ENCODE results near the gene EHF.

Gene EHF

DNA sequence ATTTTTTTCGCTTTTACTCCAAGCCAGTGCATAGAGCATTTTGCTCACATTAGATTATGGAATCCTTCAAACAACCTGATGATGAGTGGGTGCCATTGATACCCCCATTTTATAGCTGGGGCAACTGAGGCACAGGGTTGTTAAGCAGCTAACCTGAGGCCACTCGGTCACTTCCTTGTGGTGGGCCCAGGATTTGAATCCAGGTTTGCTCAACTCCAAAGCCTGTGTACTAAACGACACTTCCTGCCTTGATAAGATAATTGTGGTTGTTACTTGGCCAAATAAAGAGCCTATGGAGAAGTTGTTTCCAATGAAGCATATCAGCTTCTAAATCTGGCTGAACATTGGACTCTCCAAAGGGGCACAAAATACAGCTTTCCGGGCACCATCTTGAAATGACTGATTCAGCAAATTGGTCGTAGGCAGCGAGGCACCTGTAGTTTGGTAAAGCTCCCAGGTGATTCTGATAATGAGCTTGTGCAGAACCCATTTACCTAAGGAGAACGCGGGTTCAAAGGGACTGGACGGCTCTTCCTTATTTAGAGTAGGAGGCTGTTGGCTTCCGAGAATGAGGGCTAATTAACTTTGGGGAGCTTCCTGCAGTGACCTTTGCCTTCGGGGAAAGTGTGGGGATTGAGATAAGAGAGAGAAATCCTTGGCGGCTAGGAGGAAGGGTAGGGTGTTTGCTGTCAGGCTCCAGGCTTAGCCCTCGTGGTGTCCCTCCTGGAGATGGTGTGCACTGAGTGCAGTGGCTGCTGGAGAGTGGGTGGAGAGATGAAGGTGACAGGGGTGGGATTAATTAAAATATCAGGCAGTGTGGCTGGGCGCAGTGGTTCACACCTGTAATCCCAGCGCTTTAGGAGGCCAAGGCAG, 17.5 kb upstream of the EHF start:
- peak; percentile 32 for DNase-seq

DNA sequence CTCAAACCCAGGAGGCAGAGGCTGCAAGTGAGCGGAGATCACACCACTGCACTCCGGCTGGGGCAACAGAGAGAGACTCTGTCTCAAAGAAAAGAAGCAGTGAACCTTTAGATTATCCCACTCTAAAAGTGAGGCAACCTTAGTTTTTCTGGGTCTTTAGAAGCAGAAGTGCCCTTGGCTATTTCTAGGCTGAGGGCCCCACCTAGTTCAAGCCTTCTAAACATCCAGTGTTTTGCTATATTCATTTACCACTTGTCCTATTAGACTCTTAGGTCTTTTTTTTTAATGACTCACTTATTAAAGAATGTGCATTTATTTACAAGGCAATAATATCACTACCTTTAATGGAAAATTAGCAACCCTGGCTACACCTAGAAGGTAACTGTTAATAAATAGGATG, 16.7 kb upstream of the EHF start:
- no peak for DNase-seq

DNA sequence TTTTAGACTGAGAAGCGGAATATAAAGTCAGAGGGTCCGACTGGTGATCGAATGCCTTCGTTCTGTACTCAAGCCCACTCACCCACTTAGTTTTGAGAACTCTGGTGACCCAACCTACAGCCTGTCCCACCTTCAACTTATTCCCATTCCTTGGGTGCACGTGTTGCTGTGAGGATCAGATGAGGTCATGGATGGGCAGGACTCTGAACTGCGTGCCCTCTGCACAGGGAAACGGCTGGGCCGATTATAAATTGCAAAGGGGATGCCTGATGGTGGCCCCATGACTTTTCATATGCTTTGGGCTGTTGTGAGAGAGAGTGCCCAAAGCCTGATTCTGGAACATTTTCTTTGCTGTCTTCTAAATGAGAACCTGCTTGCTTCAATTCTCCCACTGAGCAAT, 16.0 kb upstream of the EHF start:
- no peak for DNase-seq

DNA sequence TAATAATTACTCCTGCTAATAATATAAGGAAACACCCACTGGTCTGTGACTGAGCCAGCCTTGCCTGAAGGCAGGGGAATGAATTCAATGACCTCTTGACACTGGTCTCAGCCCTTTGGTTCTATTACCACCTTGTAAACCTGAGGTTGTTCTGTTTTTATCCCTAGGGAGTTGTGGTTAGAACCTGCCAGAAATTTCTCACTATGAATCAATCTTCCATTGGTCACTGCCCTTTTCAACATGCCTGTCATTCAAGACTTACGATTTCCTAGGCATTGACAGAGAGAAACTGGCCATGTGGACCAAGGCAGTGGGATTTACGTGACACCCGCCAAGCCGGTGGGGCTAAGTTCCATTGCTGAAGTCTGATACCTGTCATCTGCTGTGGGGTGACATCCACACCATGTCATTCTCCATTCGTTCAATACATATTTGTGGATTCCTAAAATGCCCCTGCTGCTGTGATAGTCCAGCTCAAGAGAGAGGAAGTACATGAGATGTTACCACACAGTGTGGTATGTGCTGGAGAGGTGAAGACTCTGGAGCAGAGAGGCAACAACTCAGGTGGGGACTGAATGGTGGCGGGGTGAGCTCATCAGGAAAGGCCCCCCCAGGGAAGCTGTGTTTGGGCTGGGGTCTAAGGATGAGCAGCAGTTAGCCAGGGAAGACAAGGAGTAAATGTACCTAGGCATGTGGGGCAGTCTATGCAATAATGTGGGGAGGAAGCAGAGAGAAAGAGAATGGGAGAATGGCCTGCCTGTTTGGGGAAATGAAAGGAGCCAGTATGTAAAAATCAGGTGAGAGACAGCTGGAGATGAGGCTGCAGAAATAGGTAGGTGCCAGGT, 15.2 kb upstream of the EHF start:
- no peak for DNase-seq

DNA sequence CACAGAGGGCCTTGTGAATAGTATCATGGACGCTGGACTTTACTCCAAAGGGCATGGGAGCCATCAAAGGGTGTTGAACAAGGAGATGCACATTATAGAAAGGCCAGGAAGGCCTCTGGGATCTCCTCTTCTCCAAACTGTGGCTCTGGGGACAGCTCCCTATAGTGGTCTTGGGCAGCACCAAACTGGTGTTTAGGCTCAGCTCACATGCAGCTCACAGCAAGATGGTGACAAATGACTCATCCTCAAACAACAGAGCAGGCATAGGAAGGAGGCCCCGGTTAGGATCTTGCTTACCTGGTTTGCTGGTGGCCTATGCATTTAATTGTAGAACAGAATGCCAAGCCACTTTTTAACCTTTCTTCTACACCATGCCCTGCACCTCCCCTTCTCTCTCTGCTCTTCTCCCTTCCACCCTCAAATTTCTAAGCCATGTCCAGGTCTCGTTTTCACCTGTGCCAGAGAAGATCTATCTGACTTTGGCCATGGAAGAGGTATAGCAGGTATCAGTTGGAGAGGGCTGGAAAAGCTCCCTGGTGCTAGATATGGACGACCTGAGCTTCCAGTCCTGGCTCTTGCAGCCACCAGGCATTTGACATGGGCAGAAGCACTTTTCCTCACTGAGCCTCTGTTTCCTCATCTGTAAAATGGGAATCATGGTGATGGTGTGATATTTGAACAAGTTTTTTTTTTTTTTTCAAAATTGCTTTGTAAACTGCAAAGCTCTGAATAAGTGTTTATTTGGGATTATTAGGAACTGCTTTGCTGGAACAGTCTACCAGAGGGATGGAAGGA, 14.4 kb upstream of the EHF start:
- no peak for DNase-seq

DNA sequence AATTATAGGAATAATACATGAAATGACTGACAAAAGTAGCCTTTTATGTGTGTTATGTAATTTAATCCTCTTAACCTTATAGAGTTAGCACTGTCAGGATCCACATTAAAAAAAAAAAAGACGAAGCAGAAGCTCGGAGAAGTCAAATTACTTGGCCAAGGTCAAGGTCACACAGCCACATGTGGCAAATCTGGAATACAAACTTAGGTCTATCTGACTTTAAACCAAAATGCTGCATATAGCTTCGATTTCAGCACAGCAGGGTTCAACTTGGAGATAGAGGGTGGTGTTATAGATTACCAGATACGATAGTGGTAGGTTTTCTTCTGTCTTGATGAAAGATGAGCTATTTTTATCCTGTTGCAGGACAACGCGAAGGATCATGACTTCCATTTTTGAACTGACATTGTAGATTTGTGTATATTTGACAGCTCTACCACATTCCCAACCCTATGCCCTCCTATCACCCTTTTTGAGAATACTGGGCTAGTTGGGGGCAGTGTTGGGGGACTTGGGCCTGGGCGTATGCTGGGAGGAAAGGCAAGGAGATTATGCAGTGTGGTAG, 11.6 kb upstream of the EHF start:
- DNase-seq = no peak

DNA sequence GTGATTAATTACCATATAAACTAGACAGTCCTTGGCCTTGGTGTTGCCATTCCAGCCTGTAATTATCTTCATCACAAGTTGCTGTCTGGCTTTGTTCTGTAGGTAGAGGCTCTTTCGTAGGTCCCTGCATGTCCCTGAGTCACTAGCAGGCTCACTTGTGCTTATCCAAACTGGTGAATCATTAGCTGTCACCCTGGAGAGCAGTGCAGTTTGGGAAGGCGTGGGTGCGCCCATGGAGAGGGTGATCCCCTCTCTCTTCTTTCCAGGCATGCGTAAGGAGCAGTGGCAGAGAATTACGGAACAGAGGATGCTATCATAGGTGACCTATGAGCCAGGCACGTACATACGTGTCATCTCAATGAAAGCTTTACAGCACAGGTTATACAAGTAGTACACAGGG, 11.0 kb upstream of the EHF start:
- no peak for DNase-seq

DNA sequence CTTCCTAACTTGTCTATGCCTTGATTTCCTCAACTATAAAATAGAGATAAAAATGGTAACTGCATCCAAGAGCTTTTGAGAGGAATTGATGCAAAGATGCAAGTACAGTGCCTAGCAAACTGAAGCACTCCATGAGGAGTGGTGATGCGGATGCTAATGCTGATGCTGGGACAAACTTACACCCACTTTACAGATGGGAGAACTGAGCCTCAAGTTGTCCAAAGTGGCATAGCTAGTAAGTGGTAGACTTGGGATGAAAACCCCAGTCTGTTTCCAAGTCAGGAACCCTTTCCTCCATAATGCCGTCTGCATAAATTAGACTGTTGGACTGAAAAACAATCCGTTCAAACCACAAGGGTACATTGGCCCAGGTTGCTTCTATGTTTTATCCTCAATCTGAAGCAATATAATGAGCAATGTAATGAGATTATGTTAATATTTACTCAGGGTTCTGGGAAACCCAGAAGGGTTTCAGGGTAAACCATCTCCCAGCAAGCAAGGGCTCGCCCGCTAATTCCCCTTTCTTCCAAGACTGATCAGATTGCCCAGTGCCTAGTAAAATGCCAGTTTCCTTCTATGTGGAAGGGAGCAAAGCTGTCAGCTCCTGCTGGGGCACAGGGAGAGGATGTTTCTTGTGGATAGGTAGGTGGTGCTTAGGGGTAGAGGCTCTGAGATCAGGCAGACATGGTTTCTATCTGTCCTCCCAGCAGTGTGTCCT, 10.4 kb upstream of the EHF start:
- no peak for DNase-seq

DNA sequence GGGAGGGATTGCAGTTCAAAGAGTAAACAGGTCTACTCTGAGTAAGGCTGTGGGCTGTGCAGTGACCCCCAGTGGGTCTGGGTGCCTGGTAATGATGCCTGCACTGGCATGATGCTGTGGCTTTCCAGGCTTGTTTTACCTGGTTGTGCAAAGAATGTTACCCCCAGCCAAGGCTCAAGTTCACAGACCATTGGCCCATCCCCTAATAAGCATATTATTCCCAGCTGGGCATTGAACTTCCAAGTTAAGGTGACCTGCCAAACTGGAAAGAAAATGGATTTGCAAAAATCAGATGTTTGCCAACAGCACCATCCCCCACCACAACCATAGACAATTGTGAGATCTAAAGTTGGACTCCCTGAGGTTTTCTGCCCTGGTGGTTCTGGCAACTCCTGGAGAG, 7.9 kb upstream of the EHF start:
- DNase-seq = no peak

DNA sequence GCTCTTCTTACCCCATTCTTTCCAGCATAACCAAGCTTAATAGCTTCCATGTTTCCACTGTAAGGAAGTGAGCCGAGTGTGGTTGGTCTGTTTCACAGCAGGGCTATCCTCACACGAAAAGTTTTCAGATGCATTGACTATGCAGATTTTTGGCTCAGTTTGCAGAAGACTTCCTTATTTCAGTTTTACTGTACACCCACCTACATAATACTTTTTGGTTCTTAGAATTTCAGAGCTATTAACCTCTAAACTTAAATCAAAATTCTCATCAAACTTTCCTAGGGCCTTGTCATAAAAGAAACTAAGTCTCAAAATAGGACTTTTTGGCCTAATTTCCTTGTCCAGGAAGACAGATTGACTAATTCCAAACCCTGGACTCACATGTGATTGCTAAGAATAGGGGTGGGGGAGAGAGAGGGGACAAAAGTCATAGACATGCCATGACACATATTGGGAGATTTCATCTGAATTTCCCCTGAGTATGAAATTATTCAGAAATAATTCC, 7.3 kb upstream of the EHF start:
- no peak for DNase-seq

DNA sequence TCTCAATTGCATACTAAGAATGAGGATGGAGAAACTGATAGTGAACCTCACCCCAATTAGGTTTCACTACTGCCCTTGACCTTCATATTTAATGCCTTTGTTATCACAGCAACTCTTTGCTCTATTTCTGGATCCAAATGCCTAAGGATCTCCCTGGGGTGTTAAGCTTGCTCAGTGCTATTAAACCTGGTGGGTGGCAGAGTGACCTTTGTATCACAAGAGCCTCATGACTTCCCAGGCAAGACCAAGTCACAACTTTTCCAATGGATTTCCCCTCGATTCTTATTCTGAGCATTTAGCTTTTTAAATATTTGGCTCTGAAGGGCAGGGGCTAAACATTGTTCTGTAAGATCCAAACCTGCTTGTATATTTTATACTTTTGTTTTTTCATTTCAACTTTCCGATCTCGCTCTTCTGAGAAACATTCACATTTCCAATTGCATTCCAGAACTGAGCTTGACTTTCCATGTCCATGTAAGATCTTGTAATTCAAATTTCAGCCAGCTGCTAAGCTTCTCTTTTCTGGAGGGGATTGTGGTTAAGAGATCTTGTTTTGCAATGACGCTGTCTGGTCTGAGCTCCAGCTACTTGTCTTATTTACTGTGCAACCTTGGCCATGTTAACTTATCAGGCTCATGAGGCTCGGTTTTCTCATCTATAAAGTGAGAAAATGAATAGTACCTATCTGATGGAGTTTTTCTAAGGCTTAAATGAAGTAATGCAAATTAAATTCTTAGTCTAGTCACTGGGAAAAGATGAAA, 6.4 kb upstream of the EHF start:
- no peak for DNase-seq

DNA sequence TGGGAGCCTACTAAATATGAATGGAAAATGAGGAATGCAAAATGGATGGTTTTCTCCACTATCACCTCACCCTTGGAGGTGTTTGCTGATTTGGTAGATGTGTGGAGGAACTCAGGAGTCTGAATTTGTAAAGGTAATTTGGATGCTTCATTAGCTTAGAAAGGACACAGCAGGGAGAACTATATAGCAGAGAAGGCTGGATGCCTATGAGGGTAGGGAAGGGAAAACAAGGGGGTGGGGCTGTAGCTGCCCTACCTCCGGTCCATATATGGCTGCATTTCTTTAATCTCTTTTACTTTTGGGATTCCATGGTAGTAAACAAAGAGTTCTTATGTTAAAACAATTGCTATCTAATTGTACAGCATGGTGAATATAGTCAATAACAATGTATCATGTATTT, 4.8 kb upstream of the EHF start:
- no peak for DNase-seq

DNA sequence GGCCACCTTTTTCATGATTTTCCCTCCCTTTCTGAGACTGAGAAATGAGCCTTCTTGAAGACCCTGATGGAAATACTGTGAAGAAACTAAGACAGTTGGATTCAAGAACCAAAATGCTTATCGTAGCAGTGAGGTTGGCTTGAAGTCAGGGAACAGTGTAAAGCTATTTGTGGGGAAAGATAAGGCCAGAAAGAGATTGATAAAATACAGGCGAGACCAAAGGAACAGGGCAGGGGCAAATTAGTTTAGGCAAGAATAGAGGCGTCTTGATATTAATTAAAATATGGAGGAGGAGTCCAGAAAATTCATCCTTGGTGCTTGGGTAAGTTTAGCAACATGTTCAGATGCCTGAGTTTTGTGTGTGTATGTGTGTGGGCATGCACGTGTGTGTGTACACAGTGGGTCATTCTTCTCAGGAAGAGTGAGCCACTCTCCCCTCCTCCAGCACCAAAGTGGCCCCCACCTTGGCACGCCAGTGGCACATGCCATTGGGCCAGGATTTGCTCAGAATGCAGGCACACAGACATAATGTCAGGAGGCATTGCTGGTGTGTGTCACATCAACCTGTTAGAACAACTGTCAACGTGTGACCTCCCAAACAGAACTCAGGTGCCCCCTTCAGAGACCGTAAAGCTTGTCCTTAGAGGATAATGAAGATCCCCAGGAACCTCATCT, 3.9 kb upstream of the EHF start:
- DNase-seq = no peak

DNA sequence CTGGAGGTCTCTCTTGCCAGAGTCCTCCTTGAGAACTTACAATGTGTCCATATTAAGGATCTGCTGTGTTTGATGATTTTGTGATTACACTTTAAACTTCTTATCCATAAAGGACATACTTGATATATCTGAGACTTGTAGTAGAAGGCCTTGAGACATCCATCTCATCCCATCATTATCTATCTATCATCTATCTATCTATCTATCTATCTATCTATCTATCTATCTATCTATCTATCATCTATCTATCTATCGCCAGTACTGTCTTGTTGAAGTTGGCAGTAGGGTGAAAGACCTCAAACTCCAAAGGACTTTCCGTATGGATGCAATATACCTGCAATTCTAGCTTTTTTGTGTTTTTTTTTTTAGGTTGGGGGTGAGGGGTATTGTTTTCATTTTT, 2.5 kb upstream of the EHF start:
- no peak for DNase-seq

DNA sequence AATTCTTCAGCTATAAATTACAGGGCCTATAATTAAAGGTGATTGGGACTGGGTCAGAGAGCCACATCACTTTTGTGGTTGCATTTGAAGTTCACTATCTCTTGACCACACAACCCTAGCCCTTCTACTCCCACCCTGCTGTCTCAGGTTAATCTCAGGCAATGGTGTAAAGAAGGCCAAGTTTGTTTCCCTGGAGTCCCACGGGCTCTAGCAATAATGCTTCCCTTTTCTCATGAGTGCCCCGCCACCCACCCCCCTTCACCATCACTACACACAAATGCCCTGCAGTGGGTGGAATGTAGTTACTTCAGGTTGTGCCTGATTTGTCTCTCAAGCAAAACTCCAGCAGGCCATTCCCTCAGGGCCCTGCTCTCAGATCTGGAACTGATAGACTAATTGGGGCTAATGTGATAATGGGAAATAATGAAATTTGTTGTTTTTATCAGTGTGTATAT, 1.8 kb upstream of the EHF start:
- no peak for DNase-seq

DNA sequence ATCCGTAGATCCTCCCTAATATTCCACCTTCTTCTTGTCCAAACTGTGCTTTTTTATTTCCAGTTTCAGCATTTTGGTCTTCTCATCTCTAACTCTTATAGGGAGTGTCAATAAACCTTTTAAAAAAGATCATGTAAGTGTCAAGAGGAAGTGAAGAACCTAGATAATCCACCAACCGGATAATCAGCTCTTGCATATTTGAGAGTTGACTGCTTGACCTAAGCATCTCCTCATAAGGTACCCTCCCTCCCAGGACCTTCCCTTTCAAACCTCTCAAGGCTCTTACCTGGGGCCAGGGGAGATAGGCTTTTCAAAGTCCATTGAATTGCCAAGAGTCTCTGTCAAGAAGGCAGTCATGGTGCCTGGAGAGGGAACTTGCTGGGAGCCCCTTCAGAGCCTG, 691 bp upstream of the EHF start:
- DNase-seq = no peak

DNA sequence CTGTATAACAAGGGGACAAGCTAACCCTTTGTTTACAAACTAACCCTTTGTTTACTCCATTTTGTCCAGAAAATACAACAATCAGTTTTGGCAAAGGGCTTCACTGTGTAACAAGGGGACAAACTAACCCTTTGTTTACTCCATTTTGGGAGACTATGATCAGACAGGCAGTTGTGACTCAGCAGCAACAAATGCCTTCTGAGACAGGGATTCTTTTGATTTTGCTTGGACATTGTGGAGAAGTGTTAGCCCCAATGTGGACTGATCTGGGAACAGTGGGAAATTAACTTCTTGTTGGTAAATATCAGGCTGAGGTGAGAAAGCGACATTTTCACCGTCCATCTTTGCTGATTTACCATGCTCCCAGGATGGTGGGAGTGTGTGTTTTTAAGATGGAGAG, 983 bp downstream of the EHF start:
- DNase-seq = no peak

DNA sequence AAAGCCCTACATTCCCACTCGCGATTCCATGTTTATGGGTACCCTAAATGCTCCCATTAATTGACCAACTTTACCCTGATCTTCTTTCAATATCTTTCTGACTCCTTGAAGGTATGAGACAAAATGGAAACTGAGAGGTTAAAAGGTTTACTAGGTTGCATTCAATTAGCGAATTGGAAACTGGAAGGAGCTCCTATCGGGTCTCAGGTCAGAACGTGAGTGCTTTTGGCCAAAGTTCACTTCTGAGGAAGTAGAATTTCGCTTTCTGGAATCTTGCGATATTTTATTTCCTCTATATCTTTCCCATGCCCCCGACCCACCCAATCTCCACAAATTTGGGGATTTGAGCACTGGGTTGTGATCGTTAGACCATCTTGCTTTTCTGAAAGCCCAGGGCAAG, 2.6 kb downstream of the EHF start:
- no peak for DNase-seq

DNA sequence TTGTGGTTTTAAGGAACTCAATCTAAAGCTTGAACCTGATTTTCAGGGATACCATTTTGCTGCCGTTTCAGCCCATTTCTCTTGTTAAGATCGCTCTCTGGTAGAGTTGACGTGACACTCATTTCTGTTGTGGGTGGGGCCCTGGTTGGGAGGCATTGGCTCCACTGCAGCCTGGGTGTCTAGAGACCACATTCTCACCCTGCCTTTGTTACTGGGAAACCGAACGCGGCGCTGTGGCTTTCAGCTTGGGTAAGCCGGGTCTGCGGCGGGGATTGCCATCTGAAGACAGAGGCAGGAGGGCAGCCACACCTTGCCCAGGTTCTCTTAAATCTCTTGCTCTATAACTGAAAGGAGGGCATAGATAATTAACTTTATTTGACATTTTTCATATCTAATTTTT, 3.2 kb downstream of the EHF start:
- DNase-seq = no peak

DNA sequence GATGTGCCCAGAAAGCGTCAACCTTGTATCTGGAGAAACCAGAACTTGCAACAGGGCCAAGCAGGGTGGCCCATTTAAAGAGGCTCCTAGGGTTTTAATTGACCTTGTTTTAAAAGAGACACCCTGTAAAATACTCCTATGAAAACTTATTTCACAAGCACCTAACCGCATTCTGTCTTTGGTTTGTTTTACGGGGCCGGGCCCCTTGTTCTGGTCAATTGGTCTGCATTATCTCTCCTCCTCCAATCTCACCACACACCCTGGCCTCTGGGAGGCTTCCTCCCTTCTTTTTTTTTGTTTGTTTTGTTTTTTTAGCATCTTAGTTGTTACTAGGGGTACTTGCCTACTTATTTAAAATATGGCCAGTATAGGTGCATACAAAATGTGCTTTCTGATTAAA, 4.7 kb downstream of the EHF start:
- no peak for DNase-seq

DNA sequence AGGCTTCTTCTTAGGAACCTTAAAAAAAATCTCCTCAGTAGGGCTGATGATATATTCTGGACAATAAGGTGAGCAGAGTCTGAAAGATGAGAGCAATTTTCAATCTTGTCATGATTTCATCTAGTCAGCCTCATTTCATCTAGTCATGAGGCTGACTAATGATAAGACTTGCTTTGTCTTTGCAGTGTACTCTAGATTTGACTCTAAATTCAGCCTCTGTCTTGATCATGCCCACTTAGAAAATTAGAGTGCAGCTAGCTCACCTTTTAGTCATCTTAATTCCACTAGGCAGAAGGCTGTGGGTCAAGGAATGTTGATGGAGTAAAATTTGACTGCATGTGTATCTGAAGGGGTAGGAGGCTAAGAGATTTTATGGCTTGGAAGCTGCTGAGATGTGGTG, 5.5 kb downstream of the EHF start:
- DNase-seq = no peak
